K562 (cell line): ENCODE measurements around the gene MYMX. TPM values are rescaled to one million over a fixed set of nuclear protein-coding genes. Genes with fewer than 3 reads are reported as not detected.

Experiments
- ATAC-seq: fragments of 200-7000 bp; cut with Tn5 transposase; 3 replicates; pipeline ENCODE4 v1.9.1; 2020; ENCODE audit warnings: moderate library complexity
- BruUV-seq: library from RNA; stranded (reverse); fragments of 400-500 nt; replicated peaks from 2 replicates; lab custom pipeline; 2021; lab: Mats Ljungman, UMichigan
- CTCF ChIA-PET: fragments of 300-600 bp; formaldehyde crosslinking; extraction: SDS; loops from one replicate; lab custom pipeline; 2021; ENCODE audit warnings: low intra/inter-chr PET ratio; lab: Yijun Ruan, JAX
- POLR2A ChIA-PET: fragments of 300-600, 350-650 bp; sonication (Branson Sonifier 250); formaldehyde crosslinking; extraction: SDS; loops from one replicate; lab custom pipeline; 2021; ENCODE audit warnings: antibody characterized with exemption, inconsistent platforms; lab: Yijun Ruan, JAX
- DNase-seq, 4 experiments: peaks; one replicate each; pipeline versions ENCODE4 v3.0.0 to v3.0.0-alpha.2; 2011 to 2018; ENCODE audit warnings: low spot score in 3 of 4, mixed read lengths in 3 of 4; ENCODE audit errors: extremely low read depth in 1 of 4
- FAIRE-seq: peaks from 2 replicates; lab custom pipeline; 2011; peaks lifted over from hg19 to GRCh38; lab: Jason Lieb, UNC
- H2AFZ ChIP-seq: 2 replicates; pipeline ENCODE4 v1.6.0; 2011; ENCODE audit warnings: low read depth, low read length, control low read depth, inconsistent platforms
- H3K27ac ChIP-seq: fragments of 200-600 bp; 3 replicates; pipeline ENCODE4 v1.8.0; 2011; ENCODE audit warnings: low read depth, mild to moderate bottlenecking, control low read depth, inconsistent platforms, low read length, moderate library complexity, mixed read lengths; ENCODE audit errors: extremely low read depth
- H3K27me3 ChIP-seq, 2 experiments: fragments of 300-600 bp in 1 of 2; 2 replicates in 1 of 2; 3 replicates in 1 of 2; pipeline versions ENCODE4 v1.6.0 to v1.8.0; 2011; ENCODE audit warnings: inconsistent platforms in 2 of 2, low read length in 2 of 2, mild to moderate bottlenecking in 1 of 2, mixed read lengths in 1 of 2, moderate library complexity in 1 of 2; ENCODE audit not compliant: control insufficient read depth in 2 of 2, insufficient read depth in 2 of 2
- H3K36me3 ChIP-seq: fragments of 300-600 bp; 3 replicates; pipeline ENCODE4 v1.8.0; 2011; ENCODE audit warnings: mild to moderate bottlenecking, low read length, inconsistent platforms; ENCODE audit not compliant: control insufficient read depth, insufficient read depth
- H3K4me1 ChIP-seq, 2 experiments: fragments of 200-600 bp in 1 of 2; replicated peaks in 1 of 2; 2 replicates in 1 of 2; 3 replicates in 1 of 2; pipeline versions ENCODE4 v1.5.1 to v1.8.0; 2011; ENCODE audit warnings: inconsistent platforms in 2 of 2, low read length in 2 of 2, mild to moderate bottlenecking in 1 of 2, mixed read lengths in 1 of 2, moderate library complexity in 1 of 2; ENCODE audit not compliant: control insufficient read depth in 2 of 2, insufficient read depth in 2 of 2
- H3K4me2 ChIP-seq: 2 replicates; pipeline ENCODE4 v1.6.1; 2011; ENCODE audit warnings: low read length, control low read depth, inconsistent platforms, mixed read lengths; ENCODE audit not compliant: insufficient read depth
- H3K4me3 ChIP-seq: fragments of 200-600 bp; sonication (generic), shearing (Covaris generic); 2 replicates; pipeline ENCODE4 v1.5.1; 2016; ENCODE audit warnings: control low read depth, inconsistent platforms
- H3K79me2 ChIP-seq: fragments of 200-600 bp; 3 replicates; pipeline ENCODE4 v1.8.0; 2011; ENCODE audit warnings: low read length, inconsistent platforms; ENCODE audit not compliant: control insufficient read depth, insufficient read depth
- H3K9ac ChIP-seq, 2 experiments: 2 replicates each; pipeline versions ENCODE4 v1.6.0 to v1.6.1; 2011; ENCODE audit warnings: low read depth in 2 of 2, low read length in 2 of 2, control low read depth in 1 of 2, inconsistent platforms in 1 of 2, mild to moderate bottlenecking in 1 of 2, mixed read lengths in 1 of 2; ENCODE audit not compliant: insufficient read depth in 1 of 2
- H3K9me1 ChIP-seq: one replicate; pipeline ENCODE4 v1.6.0; 2011; ENCODE audit warnings: inconsistent platforms, mild to moderate bottlenecking, low read length, moderate library complexity; ENCODE audit not compliant: control insufficient read depth, insufficient read depth
- H3K9me3 ChIP-seq: replicated peaks from 2 replicates; pipeline ENCODE4 v1.5.1; 2011; ENCODE audit warnings: low read depth, low read length, inconsistent platforms; ENCODE audit not compliant: control insufficient read depth, insufficient read depth
- H4K20me1 ChIP-seq: replicated peaks from 2 replicates; pipeline ENCODE4 v1.6.1; 2011; ENCODE audit warnings: low read length, inconsistent platforms, mixed read lengths; ENCODE audit not compliant: control insufficient read depth, insufficient read depth
- ATF7 ChIP-seq: fragments of 450-650 bp; IDR thresholded peaks from 2 replicates; pipeline ENCODE4 v1.7.1; 2014; ENCODE audit warnings: mild to moderate bottlenecking, moderate library complexity
- BRD9 ChIP-seq: fragments of 450-650 bp; IDR thresholded peaks from 2 replicates; pipeline ENCODE4 v1.6.1; 2018; ENCODE audit warnings: low read depth; ENCODE audit not compliant: partially characterized antibody
- CHD2 ChIP-seq: IDR thresholded peaks from 2 replicates; pipeline ENCODE4 v1.6.1; 2011; ENCODE audit warnings: low read depth, low read length
- GABPB2 ChIP-seq: fragments of 250-450 bp; sonication (Bioruptor Pico); conservative IDR thresholded peaks from 2 replicates; pipeline ENCODE4 v1.5.1; 2021; ENCODE audit warnings: mild to moderate bottlenecking
- HNRNPLL ChIP-seq: fragments of 200-400 bp; formaldehyde crosslinking; IDR thresholded peaks from 2 replicates; pipeline ENCODE4 v1.6.1; 2017; ENCODE audit warnings: low read length, low read depth, mild to moderate bottlenecking; ENCODE audit not compliant: poor library complexity, severe bottlenecking
- PHB ChIP-seq: fragments of 250-450 bp; sonication (Bioruptor Pico); IDR thresholded peaks from 2 replicates; pipeline ENCODE4 v1.5.0; 2021
- SRSF1 ChIP-seq: fragments of 200-400 bp; formaldehyde crosslinking; IDR thresholded peaks from 2 replicates; pipeline ENCODE4 v1.6.1; 2017; ENCODE audit warnings: mild to moderate bottlenecking, low read depth, low read length, moderate library complexity
- STAG1 ChIP-seq: sonication (generic); formaldehyde crosslinking; IDR thresholded peaks from 2 replicates; pipeline ENCODE4 v1.5.0; 2020; ENCODE audit warnings: missing genetic modification reagents, borderline replicate concordance
- STAT5B ChIP-seq: fragments of 250-450 bp; sonication (Bioruptor Pico); IDR thresholded peaks from 2 replicates; pipeline ENCODE4 v1.8.0; 2021; ENCODE audit warnings: mild to moderate bottlenecking, inconsistent platforms
- TBL1XR1 ChIP-seq, 2 experiments: IDR thresholded peaks; 2 replicates each; pipeline ENCODE4 v1.6.1; 2012; ENCODE audit warnings: improper control_type of control experiment in 2 of 2, low read length in 2 of 2, mild to moderate bottlenecking in 1 of 2
- ZNF143 ChIP-seq: sonication (generic); formaldehyde crosslinking; IDR thresholded peaks from 2 replicates; pipeline ENCODE4 v1.9.0; 2022; ENCODE audit warnings: mild to moderate bottlenecking, missing genetic modification reagents
- ZNF551 ChIP-seq: fragments of 250-450 bp; sonication (Bioruptor Pico); IDR thresholded peaks from 2 replicates; pipeline ENCODE4 v1.5.0; 2021; ENCODE audit warnings: mild to moderate bottlenecking, moderate library complexity
- ZNF695 ChIP-seq: fragments of 450-650 bp; formaldehyde crosslinking; IDR thresholded peaks from 2 replicates; pipeline ENCODE4 v1.4.0; 2020; ENCODE audit warnings: mild to moderate bottlenecking, moderate library complexity
- WGBS: fragments of 100-300 bp; shearing (Covaris generic); methylation state at CpG from one replicate; pipeline ENCODE4 v1.1.6; 2016; ENCODE audit warnings: low coverage, mixed read lengths; ENCODE audit not compliant: insufficient coverage; ENCODE audit errors: missing lambda C conversion rate; 5-methylcytosine and 5-hydroxymethylcytosine counted together
- in situ Hi-C: fragments of 300-500 bp; cut with MboI; formaldehyde crosslinking; loops from 4 replicates; pipeline ENCODE4 v1.15.0; 2018; ENCODE audit warnings: inconsistent platforms, mixed read lengths
- intact Hi-C: fragments of 100-400 bp; cut with micrococcal nuclease; formaldehyde crosslinking; loops from 2 replicates; pipeline ENCODE4 v1.14.2; 2022
- polyA plus RNA-seq, 8 experiments: library from polyadenylated mRNA; depleted of rRNA in 4 of 8; stranded (reverse) in 5 of 8; unstranded in 3 of 8; fragments of >200 nt; fragmentation: Nextera tagmentation in 2 of 8; fragmentation: Illumina TruSeq in 1 of 8; extraction: Ambion mirVana in 2 of 8; extraction: Trizol in 1 of 8; gene quantifications; 2 replicates each; pipeline versions ENCODE4 v1.2.1 to v1.2.3, GENCODE V29; 2011 to 2014; ENCODE audit warnings: inconsistent platforms in 1 of 8, missing spikeins in 1 of 8
- total RNA-seq, 7 experiments: library from RNA; depleted of rRNA in 6 of 7; stranded (reverse); fragments of >200 nt in 6 of 7; fragmentation: Illumina TruSeq in 2 of 7; extraction: Trizol in 2 of 7; gene quantifications; 2 replicates each; pipeline versions ENCODE4 v1.2.1 to v1.2.3, GENCODE V29; 2011 to 2021; ENCODE audit warnings: low replicate concordance in 1 of 7
- TF ChIP-seq, protein P1 (sequence below): fragments of 250-450 bp; sonication (Bioruptor Pico); IDR thresholded peaks from 2 replicates; pipeline ENCODE4 v1.5.0; 2021; ENCODE audit warnings: mild to moderate bottlenecking, moderate library complexity
- TF ChIP-seq, protein P2 (sequence below): fragments of 250-450 bp; sonication (Bioruptor Pico); IDR thresholded peaks from 2 replicates; pipeline ENCODE4 v1.8.0; 2021; ENCODE audit warnings: moderate library complexity, mild to moderate bottlenecking, inconsistent platforms

MYMX gene
- total and polyA plus RNA-seq, 9 of the 15 experiments (the other 6 are each of a cell fraction or from before 2014, with no cell fraction given): 0.12 TPM; not detected in 8

DNA sequence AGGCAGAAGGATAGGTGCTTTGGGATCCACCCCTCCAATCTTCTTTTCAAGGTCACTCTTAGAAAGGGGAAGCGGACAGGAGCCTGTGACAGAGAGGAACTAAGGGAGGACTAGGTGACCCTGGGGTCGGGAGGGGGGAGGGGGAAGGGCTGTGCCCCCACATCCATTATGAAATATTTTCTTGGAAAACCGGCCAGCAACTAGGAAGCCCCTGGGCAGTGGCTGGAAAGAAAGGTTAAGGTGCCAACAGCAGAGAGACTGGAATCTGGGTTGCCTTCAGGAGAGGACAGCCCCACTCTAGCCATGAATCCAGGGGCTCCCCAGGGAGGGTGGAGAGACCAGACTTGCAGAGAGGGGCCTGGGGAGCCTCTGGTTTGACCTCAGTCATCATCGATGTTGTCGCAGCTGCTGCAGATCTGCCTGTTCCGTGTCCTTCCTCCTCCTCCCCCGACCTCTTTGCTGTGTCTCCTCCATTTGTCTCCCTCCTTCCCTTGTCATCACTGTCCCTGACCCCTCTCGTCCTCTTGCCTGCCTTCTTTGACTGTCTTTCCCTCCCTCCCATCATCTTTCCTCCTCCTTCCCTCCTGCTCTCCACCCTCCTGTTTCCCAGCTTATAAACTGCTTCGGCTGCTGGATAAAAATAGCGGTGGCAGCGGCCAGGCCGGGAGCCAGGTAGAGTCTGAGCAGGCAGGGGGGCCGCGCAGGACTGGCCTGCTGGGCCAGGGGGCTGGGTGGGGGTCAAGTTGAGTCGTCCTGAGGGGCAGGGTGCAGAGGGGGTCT, 9.8 kb downstream of the MYMX start (continued):
- TF ChIP-seq PHB (CRISPR knock-in tag) (no peak), SRSF1 (no peak), CHD2 (no peak), ZNF143 (CRISPR knock-in tag) (no peak), ZNF695 (CRISPR knock-in tag) (no peak), GABPB2 (CRISPR knock-in tag) (no peak), ZNF551 (CRISPR knock-in tag) (no peak), HNRNPLL (no peak)

DNA sequence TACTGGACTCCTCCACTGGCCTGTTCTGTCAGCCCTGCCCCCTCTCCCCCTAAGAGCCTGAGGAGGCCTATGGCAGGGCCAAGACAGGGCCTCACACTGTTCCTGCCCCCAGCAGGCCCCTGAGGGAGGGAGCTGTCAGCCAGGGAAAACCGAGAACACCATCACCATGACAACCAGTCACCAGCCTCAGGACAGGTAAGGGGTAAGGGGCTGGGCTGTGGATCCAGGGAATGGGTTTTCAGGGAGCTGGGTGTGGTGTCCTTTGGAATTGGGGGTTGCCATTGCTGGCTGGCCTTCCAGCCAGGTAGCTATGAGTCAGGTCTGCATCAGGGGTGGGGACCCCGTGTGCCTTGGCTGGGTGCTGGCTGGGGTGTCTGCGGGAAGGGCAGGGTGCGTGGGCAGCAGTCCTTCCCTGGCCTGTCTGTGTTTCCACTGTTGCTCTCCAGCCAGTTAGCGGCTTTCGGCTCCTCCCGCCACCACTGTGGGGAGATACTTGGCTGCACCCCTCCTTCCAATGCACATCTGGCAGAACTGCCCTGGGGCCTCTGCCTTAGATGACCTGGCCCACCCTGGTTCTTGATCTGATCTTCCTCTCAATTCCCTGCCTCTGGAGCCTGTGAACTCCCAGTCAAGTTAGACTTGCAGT, 10.5 kb downstream of the MYMX start:
- ChIA-PET CTCF (interaction anchor here (0.5 kb wide), 1 partner anchor 53 kb away, joined by 3 read pairs; no protein-coding TSS in a partner anchor), POLR2A (interaction anchor here (0.6 to 6.8 kb wide), 8 partner anchors 9 to 93 kb away, joined by 3 to 104 read pairs (median 4); partner anchors contain the start of genes CAPN11 and HSP90AB1)
- no peaks in the 10 kb centered on the region for H3K9me3 ChIP-seq
- H4K20me1 ChIP-seq: peaks cover 3% of the 10 kb centered on the region; the same call in 1 of the 2 replicates
- no peak overlapping the region; the same call in 2 of the 3 replicates for H3K27ac ChIP-seq
- no peak overlapping the region; the same call in 1 of the 2 replicates for H3K4me3 ChIP-seq
- BruUV-seq: no TSS peak
- peaks cover 56% of the 10 kb centered on the region for H3K79me2 ChIP-seq
- H3K4me1 ChIP-seq: peaks cover 49 to 67% of the 10 kb centered on the region in 2 experiments
- H3K9ac ChIP-seq: peak overlapping the region in 1 of 2 experiments; percentile 92; a peak in 3 of 4 replicates
- peaks cover 54% of the 10 kb centered on the region for H3K36me3 ChIP-seq
- peaks cover 6% of the 10 kb centered on the region for H3K9me1 ChIP-seq
- H3K4me2 ChIP-seq: peak overlapping the region; percentile 8; the same call in 1 of the 2 replicates
- DNase-seq (peak in 2 of 4 experiments; percentile 49 to 50), FAIRE-seq (no peak), ATAC-seq (no peak)
- WGBS: 79% methylated on average over 7 of the region's 7 CpGs
- intact Hi-C loops: loop anchor here (2.0 to 10.0 kb wide), 2 partner anchors 54 to 592 kb away; partner anchors contain the start of gene MAD2L1BP
- in situ Hi-C loops: no loop called here
- H3K27me3 ChIP-seq: no peaks in the 10 kb centered on the region
- no peak overlapping the region for H2AFZ ChIP-seq
- TF ChIP-seq TBL1XR1 (IDR thresholded peaks at IDR 0.05; ENCODE audit: low read length in 2 of 2): no peak
- no peak for TF ChIP-seq STAT5B (CRISPR knock-in tag)
- no peak for TF ChIP-seq BRD9
- TF ChIP-seq, protein P1, sequence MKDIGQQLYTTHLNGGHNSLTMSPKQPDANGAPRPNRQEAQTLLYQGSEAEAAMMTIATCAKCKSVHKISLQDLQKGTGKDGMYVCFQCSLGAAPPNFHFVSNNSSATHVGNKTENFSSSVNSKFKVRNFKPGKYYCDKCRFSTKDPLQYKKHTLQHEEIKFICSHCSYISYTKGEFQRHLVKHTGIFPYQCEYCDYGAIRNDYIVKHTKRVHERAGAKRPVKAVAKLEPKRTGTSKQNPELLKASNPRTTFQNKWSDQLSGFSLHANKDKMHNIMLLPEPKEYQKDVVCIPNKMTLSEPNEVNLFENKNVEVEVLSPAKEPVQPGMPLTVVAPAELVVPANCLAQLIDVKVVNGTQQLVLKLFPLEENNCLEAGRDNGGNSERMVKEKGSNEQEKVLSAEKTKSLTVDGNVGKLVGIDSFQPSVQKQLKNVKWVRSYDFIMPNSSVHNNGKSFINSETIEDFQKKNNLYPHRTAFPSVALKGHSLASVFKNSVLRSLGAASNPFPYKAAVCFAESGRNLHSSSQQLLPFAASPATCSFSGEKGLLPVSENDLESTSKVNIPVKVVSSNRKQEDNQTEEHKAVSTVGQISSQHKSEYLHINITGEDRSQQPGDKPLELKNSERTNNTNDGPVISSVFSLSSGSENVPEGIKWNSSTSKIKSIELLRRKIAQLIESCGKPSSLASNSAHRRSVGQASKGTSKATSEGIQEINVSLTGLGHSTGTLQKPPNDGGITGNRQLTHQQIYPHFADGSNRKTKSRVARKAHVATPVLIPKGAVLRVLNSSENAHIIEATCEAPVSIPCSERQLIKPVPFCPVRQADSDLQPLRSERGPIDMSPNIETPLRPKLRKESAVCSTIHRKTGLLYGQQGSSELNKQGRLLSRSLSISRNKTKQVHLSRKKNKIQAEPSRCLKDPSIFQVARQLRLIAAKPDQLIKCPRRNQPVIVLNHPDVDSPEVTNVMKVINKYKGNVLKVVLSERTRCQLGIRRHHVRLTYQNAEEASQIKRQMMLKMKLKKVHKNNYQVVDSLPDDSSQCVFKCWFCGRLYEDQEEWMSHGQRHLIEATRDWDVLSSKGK (CRISPR knock-in tag): no peak
- TF ChIP-seq, protein P2, sequence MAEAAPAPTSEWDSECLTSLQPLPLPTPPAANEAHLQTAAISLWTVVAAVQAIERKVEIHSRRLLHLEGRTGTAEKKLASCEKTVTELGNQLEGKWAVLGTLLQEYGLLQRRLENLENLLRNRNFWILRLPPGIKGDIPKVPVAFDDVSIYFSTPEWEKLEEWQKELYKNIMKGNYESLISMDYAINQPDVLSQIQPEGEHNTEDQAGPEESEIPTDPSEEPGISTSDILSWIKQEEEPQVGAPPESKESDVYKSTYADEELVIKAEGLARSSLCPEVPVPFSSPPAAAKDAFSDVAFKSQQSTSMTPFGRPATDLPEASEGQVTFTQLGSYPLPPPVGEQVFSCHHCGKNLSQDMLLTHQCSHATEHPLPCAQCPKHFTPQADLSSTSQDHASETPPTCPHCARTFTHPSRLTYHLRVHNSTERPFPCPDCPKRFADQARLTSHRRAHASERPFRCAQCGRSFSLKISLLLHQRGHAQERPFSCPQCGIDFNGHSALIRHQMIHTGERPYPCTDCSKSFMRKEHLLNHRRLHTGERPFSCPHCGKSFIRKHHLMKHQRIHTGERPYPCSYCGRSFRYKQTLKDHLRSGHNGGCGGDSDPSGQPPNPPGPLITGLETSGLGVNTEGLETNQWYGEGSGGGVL: no peak
- no peak for TF ChIP-seq STAG1 (CRISPR knock-in tag)
- TF ChIP-seq ATF7: no peak
